ENCODE results near the gene STAG3.
"Not testable (repeated sequence)": the region's sequence is repeated elsewhere in the genome, so short reads cannot be mapped to it uniquely, and the experiment has no call there.

The STAG3 gene

DNA sequence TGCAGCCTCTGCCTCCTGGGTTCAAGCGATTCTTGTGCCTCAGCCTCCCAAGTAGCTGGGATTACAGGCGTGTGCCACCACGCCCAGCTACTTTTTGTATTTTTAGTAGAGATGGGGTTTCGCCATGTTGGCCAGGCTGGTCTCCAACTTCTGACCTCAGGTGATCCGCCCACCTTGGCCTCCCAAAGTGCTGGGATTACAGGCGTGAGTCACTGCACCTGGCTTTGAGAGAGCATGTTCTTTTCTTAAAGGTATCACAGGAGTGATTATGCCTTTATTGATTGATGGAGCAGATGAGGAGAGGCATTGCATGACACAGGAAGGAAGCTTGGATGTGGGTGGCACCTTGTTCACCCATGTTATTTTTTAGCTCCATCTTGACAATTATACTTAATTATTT is 5.4 kb downstream of the STAG3 start:
- H3K4me1 ChIP-seq (ENCODE audit: control insufficient read depth, insufficient read depth, low read length); H3K9ac ChIP-seq (ENCODE audit: low read length); H3K4me3 ChIP-seq (ENCODE audit: low read length); H3K9me3 ChIP-seq (ENCODE audit: control insufficient read depth, low read length); H3K36me3 ChIP-seq (ENCODE audit: control insufficient read depth, insufficient read depth, low read length, severe bottlenecking); DNase-seq (ENCODE audit: low read depth); H3K27me3 ChIP-seq (replicated peaks; ENCODE audit: control insufficient read depth, insufficient read depth, low read length): not testable (repeated sequence)

DNA sequence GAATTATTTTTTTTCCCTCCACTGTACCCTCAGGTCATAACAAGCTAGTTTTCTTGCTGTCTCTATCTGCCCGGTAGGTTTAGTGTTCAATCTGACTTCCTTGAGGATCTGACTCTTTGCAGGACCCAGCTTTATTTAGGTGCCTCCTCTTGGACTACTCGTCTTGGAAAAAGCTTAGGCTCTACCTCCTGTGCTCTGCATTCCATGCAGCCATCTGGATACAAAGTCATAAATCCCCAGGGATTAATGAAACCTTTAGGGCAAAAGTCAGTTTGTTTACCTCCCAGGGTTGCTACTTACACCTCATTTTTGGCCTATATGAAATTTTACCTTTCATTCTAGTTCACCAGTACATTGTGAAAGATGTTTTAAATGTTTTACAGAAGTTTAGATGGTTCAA is 8.0 kb downstream of the STAG3 start:
- H3K27me3 ChIP-seq (replicated peaks; ENCODE audit: control insufficient read depth, insufficient read depth, low read length), result no peaks in the 10 kb centered on the region
- H3K36me3 ChIP-seq (ENCODE audit: control insufficient read depth, insufficient read depth, low read length, severe bottlenecking), result no peaks in the 10 kb centered on the region
- peaks cover 11% of the 10 kb centered on the region for H3K4me1 ChIP-seq (ENCODE audit: control insufficient read depth, insufficient read depth, low read length)
- no peaks in the 10 kb centered on the region for H3K9me3 ChIP-seq (ENCODE audit: control insufficient read depth, low read length)
- H3K4me3 ChIP-seq (ENCODE audit: low read length), result no peak overlapping the region
- no peak for DNase-seq (ENCODE audit: low read depth)
- no peak overlapping the region for H3K9ac ChIP-seq (ENCODE audit: low read length)

DNA sequence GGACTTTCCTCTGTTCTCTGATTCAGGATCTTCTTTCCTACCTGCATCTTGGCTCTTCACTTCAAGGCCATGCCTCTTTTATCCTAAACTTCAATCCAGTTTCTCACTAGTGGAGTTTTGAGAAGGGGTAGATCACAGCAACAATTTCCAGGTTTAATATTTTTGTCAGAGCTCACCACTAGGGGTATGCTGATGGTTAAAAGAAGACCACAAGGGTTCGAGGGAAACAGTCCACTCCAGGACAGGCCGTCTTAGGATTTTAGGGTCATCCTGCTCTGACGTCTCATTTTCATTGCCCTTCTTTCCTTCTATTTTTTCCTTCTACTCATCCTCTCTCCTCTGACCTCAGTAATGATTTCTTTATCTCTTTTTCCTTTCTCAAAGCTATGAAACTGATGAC is 11.3 kb downstream of the STAG3 start:
- no peak for DNase-seq (ENCODE audit: low read depth)
- Histone ChIP-seq H3K9me3 (ENCODE audit: control insufficient read depth, low read length) (no peaks in the 10 kb centered on the region), H3K4me3 (ENCODE audit: low read length) (no peak overlapping the region), H3K36me3 (ENCODE audit: control insufficient read depth, insufficient read depth, low read length, severe bottlenecking) (no peaks in the 10 kb centered on the region), H3K4me1 (ENCODE audit: control insufficient read depth, insufficient read depth, low read length) (peaks cover 30% of the 10 kb centered on the region), H3K9ac (ENCODE audit: low read length) (no peak overlapping the region), H3K27me3 (replicated peaks; ENCODE audit: control insufficient read depth, insufficient read depth, low read length) (no peaks in the 10 kb centered on the region)

DNA sequence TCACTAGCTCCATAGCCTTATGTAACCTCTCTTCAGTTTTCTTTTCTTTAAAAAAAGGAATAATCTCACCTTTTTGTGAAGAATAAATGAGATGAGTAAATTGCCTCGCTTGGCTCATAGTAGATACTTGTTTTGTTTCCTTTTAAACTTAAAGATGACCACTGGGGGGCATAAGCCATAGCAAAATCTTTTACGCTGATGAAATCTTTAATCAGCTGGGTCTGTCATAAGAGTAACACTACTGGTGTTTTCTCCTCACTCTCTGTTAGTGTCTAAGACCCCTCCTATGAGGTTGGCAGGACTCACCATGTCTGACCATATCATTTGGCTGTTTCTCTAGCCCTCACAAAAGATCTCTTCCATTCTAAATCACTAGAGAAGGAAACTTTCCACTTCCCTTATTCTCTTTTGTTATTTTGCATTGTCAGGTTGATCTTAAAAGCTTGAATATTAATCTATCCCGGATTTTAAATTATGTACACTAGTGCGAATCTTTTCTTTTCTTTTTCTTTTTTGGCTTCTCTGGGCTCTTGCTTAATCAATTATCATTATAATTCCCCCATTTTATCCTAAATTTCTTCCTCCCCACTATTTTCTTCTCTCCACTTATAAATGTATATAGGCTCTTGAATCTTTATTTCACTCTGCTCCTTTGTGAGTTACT is 12.5 kb downstream of the STAG3 start:
- Histone ChIP-seq H3K36me3 (ENCODE audit: control insufficient read depth, insufficient read depth, low read length, severe bottlenecking) (no peaks in the 10 kb centered on the region), H3K9ac (ENCODE audit: low read length) (peak overlapping the region; percentile 66), H3K4me1 (ENCODE audit: control insufficient read depth, insufficient read depth, low read length) (peaks cover 30% of the 10 kb centered on the region), H3K9me3 (ENCODE audit: control insufficient read depth, low read length) (no peaks in the 10 kb centered on the region), H3K4me3 (ENCODE audit: low read length) (no peak overlapping the region), H3K27me3 (replicated peaks; ENCODE audit: control insufficient read depth, insufficient read depth, low read length) (no peaks in the 10 kb centered on the region)
- peak; percentile 65 for DNase-seq (ENCODE audit: low read depth)

DNA sequence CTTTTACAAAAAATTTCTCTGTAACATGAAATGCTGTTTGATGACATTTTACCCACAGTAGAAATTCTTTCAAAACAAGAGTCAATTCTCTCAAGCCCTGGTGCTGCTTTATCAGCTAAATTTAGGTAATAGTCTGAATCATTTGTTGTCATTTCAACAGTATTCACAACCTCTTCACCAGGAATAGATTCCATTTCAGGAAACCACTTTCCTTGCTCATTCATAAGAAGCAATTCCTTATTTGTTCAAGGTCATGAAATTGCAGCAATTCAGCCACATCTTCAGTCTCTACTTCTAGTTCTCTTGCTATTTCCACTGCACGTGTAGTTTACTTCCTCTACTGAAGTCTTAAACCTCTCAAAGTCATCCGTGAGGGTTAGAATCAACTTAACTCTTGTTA is 14.1 kb downstream of the STAG3 start:
- H3K27me3 ChIP-seq (replicated peaks; ENCODE audit: control insufficient read depth, insufficient read depth, low read length), result no peaks in the 10 kb centered on the region
- peak; percentile 34 for DNase-seq (ENCODE audit: low read depth)
- H3K4me3 ChIP-seq (ENCODE audit: low read length), result no peak overlapping the region
- peaks cover 30% of the 10 kb centered on the region for H3K4me1 ChIP-seq (ENCODE audit: control insufficient read depth, insufficient read depth, low read length)
- no peaks in the 10 kb centered on the region for H3K36me3 ChIP-seq (ENCODE audit: control insufficient read depth, insufficient read depth, low read length, severe bottlenecking)
- H3K9me3 ChIP-seq (ENCODE audit: control insufficient read depth, low read length), result no peaks in the 10 kb centered on the region
- peak overlapping the region; percentile 41 for H3K9ac ChIP-seq (ENCODE audit: low read length)

DNA sequence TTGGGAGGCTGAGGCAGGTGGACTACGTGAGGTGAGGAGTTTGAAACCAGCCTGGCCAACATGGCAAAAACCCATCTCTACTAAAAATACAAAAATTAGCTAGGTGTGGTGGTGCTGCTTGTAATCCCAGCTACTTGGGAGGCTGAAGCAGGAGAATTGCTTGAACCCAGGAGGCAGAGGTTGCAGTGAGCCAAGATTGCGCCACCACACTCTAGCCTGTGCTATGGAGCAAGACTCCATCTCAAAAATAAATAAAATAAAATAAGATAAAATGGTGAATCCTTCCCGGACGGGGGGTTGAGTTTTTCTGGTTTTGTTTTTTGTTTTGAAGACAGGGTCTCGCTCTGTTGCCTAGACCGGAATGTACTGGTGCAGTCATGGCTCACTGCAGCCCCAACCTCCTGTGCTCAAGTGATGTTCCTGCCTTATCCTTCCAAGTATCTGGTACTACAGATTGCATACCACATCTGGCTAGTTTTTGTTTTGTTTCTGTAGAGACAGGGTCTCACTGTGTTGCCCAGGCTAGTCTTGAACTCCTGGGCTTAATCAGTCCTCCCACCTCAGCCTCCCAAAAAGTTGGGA is 14.7 kb downstream of the STAG3 start:
- DNase-seq (ENCODE audit: low read depth); H3K36me3 ChIP-seq (ENCODE audit: control insufficient read depth, insufficient read depth, low read length, severe bottlenecking); H3K4me3 ChIP-seq (ENCODE audit: low read length); H3K9me3 ChIP-seq (ENCODE audit: control insufficient read depth, low read length); H3K27me3 ChIP-seq (replicated peaks; ENCODE audit: control insufficient read depth, insufficient read depth, low read length): not testable (repeated sequence)
- Histone ChIP-seq H3K9ac (ENCODE audit: low read length) (peak overlapping the region; percentile 41), H3K4me1 (ENCODE audit: control insufficient read depth, insufficient read depth, low read length) (peaks cover 30% of the 10 kb centered on the region)

DNA sequence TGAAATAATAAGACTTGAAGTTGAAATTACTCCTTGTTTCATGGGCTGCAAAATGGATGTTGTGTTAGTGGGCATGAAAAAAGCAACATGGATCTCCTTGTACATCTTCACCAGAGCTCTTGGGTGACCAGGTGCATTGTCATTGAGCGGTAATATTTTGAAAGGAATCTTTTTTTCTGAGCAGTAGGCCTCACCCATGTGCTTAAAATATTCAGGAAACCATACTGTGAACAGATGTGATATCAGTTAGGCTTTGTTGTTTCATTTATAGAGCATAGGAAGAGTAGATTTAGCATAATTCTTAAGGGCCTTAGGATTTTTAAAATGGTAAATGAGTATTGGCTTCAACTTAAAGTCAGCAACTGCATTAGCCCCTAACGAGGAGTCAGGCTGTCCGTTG is 15.3 kb downstream of the STAG3 start:
- no peaks in the 10 kb centered on the region for H3K27me3 ChIP-seq (replicated peaks; ENCODE audit: control insufficient read depth, insufficient read depth, low read length)
- no peak for DNase-seq (ENCODE audit: low read depth)
- no peaks in the 10 kb centered on the region for H3K36me3 ChIP-seq (ENCODE audit: control insufficient read depth, insufficient read depth, low read length, severe bottlenecking)
- H3K4me3 ChIP-seq (ENCODE audit: low read length), result no peak overlapping the region
- H3K4me1 ChIP-seq (ENCODE audit: control insufficient read depth, insufficient read depth, low read length), result peaks cover 30% of the 10 kb centered on the region
- H3K9ac ChIP-seq (ENCODE audit: low read length), result no peak overlapping the region
- no peaks in the 10 kb centered on the region for H3K9me3 ChIP-seq (ENCODE audit: control insufficient read depth, low read length)

DNA sequence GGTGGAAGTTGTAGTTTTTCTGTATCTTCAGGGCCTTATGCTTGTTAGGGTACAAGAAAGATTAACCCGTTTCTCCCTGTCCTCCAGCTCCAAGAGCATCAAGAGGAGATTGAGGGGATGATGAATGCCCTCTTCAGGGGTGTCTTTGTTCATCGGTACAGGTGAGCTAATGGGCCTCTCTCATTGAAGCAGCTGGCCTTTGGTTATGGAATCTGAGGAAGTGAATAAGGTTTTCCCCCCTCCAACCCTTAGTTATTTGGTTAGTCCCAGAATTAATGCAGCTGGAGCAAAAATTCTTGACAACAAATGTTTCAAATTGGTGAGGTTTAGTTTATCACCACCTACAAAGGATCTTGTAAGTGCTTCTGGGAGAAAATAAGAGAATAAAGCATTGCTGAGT is 17.5 kb downstream of the STAG3 start:
- H3K36me3 ChIP-seq (ENCODE audit: control insufficient read depth, insufficient read depth, low read length, severe bottlenecking), result no peaks in the 10 kb centered on the region
- no peaks in the 10 kb centered on the region for H3K9me3 ChIP-seq (ENCODE audit: control insufficient read depth, low read length)
- H3K9ac ChIP-seq (ENCODE audit: low read length), result no peak overlapping the region
- DNase-seq (ENCODE audit: low read depth), result no peak
- H3K4me3 ChIP-seq (ENCODE audit: low read length), result no peak overlapping the region
- peaks cover 24% of the 10 kb centered on the region for H3K4me1 ChIP-seq (ENCODE audit: control insufficient read depth, insufficient read depth, low read length)
- H3K27me3 ChIP-seq (replicated peaks; ENCODE audit: control insufficient read depth, insufficient read depth, low read length), result no peaks in the 10 kb centered on the region

DNA sequence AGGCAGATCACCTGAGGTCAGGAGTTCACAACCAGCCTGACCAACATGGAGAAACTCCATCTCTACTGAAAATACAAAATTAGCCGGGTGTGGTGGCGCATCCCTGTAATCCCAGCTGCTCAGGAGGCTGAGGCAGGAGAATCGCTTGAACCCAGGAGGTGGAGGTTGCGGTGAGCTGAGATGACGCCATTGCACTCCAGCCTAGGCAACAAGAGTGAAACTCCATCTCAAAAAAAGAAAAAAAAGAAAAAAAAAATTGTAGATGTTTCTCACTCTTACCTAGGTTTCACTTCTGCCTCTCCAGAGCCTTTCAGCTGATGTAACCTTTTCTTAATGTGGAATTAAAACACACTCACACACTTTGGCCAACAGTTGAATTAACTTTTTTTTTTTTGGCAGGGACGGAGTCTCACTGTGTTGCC is 18.2 kb downstream of the STAG3 start:
- H3K27me3 ChIP-seq (replicated peaks; ENCODE audit: control insufficient read depth, insufficient read depth, low read length); DNase-seq (ENCODE audit: low read depth); H3K36me3 ChIP-seq (ENCODE audit: control insufficient read depth, insufficient read depth, low read length, severe bottlenecking); H3K4me3 ChIP-seq (ENCODE audit: low read length); H3K9ac ChIP-seq (ENCODE audit: low read length); H3K9me3 ChIP-seq (ENCODE audit: control insufficient read depth, low read length): not testable (repeated sequence)
- H3K4me1 ChIP-seq (ENCODE audit: control insufficient read depth, insufficient read depth, low read length), result peaks cover 17% of the 10 kb centered on the region

DNA sequence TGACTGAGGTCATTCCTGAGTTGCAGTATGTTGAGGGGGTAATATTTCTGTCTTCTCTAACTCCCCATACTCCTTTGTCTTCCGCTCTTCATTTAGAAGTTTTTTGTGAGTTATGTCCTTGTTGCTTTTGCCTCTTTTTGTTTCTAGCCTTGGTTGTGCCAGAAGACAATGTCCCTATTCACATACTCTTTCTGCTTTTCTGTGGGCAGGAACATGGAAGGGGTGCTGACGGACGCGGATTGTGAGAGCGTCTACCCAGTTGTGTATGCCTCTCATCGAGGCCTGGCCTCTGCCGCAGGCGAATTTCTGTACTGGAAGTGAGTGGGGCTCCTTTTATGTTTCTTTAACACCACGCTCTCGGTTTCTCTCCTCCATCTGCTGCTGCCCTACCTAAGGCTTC is 20.5 kb downstream of the STAG3 start:
- Histone ChIP-seq H3K4me3 (ENCODE audit: low read length) (no peak overlapping the region), H3K36me3 (ENCODE audit: control insufficient read depth, insufficient read depth, low read length, severe bottlenecking) (no peaks in the 10 kb centered on the region), H3K9me3 (ENCODE audit: control insufficient read depth, low read length) (no peaks in the 10 kb centered on the region), H3K4me1 (ENCODE audit: control insufficient read depth, insufficient read depth, low read length) (no peaks in the 10 kb centered on the region), H3K9ac (ENCODE audit: low read length) (no peak overlapping the region), H3K27me3 (replicated peaks; ENCODE audit: control insufficient read depth, insufficient read depth, low read length) (no peaks in the 10 kb centered on the region)
- DNase-seq (ENCODE audit: low read depth), result no peak

DNA sequence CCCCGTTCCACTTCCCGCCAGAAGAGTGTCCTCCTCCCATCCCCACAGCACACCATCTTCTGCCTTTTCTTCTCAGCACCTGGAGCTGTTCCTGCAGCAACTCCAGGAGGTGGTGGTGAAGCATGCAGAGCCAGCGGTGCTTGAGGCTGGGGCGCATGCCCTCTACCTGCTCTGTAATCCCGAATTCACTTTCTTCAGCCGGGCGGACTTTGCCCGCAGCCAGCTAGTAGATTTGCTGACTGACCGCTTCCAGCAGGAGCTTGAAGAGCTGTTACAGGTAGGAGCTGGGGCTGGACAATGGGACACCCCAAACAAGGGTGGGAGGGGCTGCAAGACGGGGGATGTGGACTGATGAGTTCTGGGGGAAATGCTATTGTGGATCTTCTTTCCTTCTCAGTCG is 23.0 kb downstream of the STAG3 start:
- Histone ChIP-seq H3K9me3 (ENCODE audit: control insufficient read depth, low read length) (no peaks in the 10 kb centered on the region), H3K4me1 (ENCODE audit: control insufficient read depth, insufficient read depth, low read length) (no peaks in the 10 kb centered on the region), H3K36me3 (ENCODE audit: control insufficient read depth, insufficient read depth, low read length, severe bottlenecking) (no peaks in the 10 kb centered on the region), H3K9ac (ENCODE audit: low read length) (no peak overlapping the region), H3K4me3 (ENCODE audit: low read length) (no peak overlapping the region), H3K27me3 (replicated peaks; ENCODE audit: control insufficient read depth, insufficient read depth, low read length) (no peaks in the 10 kb centered on the region)
- no peak for DNase-seq (ENCODE audit: low read depth)

DNA sequence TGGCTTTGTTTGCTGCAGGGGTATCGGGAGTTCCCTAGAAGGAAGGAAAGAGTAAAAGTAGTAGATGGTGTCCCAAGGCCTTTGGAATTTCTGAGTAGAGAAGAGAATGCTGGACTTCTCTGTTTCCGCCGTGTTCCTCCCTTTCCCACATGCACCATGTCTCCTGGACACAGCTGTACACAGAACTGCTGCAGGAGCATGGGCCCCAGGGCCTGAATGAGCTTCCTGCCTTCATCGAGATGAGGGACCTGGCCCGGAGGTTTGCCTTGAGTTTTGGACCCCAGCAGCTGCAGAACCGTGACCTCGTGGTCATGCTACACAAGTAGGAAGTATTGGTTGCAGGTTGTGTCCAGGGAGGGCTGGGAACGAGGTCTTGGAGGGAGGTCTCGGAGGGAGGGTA is 26.7 kb downstream of the STAG3 start:
- Histone ChIP-seq H3K27me3 (replicated peaks; ENCODE audit: control insufficient read depth, insufficient read depth, low read length) (no peaks in the 10 kb centered on the region), H3K36me3 (ENCODE audit: control insufficient read depth, insufficient read depth, low read length, severe bottlenecking) (no peaks in the 10 kb centered on the region), H3K9me3 (ENCODE audit: control insufficient read depth, low read length) (no peaks in the 10 kb centered on the region), H3K4me3 (ENCODE audit: low read length) (no peak overlapping the region), H3K4me1 (ENCODE audit: control insufficient read depth, insufficient read depth, low read length) (no peaks in the 10 kb centered on the region), H3K9ac (ENCODE audit: low read length) (no peak overlapping the region)
- DNase-seq (ENCODE audit: low read depth), result no peak

Measured in adipocyte (in vitro differentiated cells).